Measurements from ENCODE around the gene C19orf81.

DNA sequence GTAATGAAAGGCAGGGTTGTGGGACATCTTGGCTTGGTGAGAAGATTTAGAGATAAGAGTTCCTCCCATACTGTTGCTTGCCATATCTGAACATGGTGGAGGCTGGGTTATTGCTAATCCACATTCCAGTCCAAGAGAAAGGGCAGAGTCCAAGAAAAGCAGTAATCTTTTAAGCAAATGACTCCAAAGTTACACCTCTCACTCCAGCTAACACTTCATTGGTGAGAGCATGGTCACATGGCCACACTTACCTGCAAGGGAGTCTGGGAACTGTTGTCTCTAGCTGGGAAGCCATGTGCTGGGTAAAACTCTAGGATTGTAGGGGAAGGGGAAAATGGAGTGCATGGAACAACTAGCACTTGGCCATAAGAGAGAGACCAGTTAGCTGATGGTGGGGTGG lies 5.6 kb downstream of the C19orf81 start:
- TF ChIP-seq, protein P1, sequence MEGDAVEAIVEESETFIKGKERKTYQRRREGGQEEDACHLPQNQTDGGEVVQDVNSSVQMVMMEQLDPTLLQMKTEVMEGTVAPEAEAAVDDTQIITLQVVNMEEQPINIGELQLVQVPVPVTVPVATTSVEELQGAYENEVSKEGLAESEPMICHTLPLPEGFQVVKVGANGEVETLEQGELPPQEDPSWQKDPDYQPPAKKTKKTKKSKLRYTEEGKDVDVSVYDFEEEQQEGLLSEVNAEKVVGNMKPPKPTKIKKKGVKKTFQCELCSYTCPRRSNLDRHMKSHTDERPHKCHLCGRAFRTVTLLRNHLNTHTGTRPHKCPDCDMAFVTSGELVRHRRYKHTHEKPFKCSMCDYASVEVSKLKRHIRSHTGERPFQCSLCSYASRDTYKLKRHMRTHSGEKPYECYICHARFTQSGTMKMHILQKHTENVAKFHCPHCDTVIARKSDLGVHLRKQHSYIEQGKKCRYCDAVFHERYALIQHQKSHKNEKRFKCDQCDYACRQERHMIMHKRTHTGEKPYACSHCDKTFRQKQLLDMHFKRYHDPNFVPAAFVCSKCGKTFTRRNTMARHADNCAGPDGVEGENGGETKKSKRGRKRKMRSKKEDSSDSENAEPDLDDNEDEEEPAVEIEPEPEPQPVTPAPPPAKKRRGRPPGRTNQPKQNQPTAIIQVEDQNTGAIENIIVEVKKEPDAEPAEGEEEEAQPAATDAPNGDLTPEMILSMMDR (IDR thresholded peaks at IDR 0.05): no peak
- no peak for TF ChIP-seq POLR2A (IDR thresholded peaks at IDR 0.05)

Measured in Peyer's patch (tissue), 4 donors.